GM19467 (cell line): Measurements from ENCODE around the gene EFS.

Experiments
- ATAC-seq: cut with Tn5 transposase; IDR thresholded peaks from one replicate; pipeline ENCODE4 v1.9.1; 2021; ENCODE audit warnings: mild to moderate bottlenecking, moderate library complexity; ENCODE audit not compliant: unreplicated experiment

EFS gene

DNA sequence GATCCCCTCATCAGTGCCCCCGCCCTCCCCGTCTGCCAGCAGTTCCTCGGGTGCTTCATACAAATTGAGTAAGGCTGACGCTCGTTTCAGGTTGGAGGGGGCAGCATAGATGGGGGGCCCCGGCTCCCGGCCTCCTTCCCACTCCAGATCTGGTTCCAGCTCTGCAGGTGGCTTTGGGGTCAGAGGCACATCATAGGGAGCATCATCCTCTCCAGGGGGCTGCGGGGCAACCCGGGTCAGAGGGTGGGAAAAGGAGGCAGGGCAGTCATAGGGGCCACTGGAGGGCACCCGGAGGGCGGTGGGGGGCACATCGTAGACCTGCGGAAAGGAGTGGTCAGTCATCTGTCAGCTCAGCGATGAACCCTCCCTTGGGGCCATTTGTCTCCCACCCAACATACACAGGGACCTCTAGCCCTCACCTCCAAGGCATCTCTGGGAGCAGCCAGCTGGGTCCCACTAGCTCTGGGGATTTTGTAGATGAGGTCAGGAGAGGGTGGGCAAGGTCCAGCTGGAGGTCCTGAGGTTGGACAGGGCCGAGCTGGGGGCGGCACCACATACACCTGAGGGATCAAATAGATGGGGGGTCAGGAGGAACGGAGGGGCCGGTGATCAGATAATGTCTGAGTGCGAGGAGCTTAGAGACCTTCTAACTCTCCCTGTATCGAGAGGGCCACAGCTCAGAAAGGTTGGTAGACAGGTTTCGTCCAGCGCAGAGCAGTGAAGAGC, 5.1 kb downstream of the EFS start:
- no peak for ATAC-seq

GRCh38 chr14:23359167-23359626, 5.8 kb downstream of the EFS start:
- ATAC-seq = no peak

- no peak for ATAC-seq
These were observed 6.3 kb downstream of the EFS start for GRCh38 chr14:23358553-23359166.

DNA sequence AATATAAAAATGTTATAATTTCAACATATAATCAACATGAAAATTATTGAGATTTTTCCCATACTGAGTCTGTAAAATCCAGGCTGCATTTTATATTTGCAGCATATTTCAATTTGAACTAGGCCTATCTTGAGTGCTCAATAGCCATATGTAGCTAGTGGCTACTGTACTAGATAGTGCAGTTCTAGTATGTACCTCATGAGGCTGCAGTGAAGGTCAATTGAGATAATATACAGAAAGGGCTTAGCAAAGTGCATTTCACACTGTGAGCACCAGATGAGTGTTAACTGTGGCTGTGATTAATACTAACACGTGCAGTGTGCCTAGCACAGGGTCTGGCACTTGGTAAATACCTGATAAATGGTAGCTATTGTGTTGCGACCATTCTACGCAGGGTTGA, 6.9 kb downstream of the EFS start:
- ATAC-seq = no peak

DNA sequence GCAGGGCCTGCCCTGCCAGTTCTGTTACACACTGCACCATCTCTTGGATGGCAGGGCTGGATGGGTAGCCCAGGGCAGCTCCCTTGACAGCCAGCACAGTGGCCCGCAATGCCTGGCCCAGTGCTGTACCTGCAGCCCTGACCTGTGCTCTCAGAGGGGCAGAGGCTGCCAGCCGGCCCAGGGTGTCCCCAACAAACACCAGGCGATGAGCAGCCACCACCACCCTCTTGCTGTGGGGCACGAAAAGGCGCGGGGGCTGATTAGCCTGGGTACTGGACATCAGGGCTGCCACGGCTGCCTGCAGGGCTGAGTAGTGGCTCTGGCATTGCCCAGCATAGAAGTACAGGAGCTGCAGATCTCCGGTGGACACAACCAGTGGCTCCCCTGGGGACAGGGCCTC, 7.7 kb downstream of the EFS start:
- ATAC-seq = no peak

DNA sequence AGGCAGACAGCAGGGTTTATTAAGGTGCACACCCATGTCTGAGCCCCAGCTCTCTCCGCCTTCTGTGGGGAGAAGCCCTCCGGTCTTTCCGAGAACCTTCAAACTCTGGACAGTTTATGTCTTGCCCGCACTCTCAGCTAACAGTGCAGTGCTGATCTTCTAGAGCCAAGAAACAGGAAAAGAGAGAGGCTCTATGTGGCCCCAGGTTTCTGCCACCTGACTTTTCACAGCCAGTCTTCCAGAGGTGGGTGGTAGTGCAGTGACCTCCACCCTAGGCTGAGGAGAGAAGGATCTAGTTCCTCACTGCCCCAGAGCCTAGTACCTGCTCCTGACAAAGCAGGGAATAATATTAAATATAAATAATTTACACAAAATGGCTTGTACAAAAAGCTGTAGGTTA, 8.3 kb downstream of the EFS start:
- ATAC-seq = no peak

DNA sequence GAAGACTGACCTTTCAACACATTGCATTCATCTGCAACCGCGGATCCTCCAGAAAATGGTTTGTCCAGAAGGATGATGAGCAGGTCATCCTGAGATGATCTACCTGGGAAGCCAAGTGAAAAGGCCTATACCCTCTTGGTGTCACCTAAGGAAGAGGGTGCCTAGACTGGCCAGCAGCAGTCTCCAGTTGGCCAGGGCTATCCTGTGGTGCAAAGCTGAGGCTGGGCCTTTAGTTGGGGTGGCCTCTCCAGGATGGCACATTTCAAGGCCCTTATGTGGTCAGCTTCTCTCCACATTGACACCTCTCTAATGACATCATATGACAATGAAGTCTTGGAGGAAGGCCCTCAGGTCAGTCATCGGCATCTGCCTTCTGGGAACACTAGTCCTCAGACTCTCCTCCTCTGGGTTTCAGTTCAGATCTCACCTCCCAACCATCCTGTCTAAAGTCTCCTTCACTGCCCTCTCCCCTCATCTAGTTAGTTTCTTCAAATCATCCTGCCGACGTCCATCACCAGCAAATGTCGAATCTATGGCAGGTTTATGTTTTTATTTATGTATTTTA, 9.0 kb downstream of the EFS start:
- no peak for ATAC-seq

DNA sequence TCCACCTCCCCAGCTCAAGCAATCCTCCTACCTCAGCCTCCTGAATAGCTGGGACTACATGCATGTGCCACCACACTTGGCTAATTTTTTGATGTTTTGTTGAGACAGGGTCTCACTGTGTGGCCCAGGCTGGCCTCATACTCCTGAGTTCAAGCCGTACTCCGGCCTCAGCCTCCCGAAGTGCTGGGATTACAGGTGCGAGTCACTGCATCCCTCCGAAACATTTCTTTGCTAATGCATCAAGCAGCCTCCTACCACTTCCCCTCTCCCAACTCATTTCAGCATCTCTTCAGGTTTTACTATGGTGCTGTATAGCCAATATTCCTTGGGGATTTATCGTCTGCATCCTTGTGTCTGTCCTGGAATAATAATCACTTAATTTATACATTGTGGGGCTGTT, 10.0 kb downstream of the EFS start:
- no peak for ATAC-seq

- no peak for ATAC-seq
These were observed 11.6 kb downstream of the EFS start for GRCh38 chr14:23353433-23353780.

DNA sequence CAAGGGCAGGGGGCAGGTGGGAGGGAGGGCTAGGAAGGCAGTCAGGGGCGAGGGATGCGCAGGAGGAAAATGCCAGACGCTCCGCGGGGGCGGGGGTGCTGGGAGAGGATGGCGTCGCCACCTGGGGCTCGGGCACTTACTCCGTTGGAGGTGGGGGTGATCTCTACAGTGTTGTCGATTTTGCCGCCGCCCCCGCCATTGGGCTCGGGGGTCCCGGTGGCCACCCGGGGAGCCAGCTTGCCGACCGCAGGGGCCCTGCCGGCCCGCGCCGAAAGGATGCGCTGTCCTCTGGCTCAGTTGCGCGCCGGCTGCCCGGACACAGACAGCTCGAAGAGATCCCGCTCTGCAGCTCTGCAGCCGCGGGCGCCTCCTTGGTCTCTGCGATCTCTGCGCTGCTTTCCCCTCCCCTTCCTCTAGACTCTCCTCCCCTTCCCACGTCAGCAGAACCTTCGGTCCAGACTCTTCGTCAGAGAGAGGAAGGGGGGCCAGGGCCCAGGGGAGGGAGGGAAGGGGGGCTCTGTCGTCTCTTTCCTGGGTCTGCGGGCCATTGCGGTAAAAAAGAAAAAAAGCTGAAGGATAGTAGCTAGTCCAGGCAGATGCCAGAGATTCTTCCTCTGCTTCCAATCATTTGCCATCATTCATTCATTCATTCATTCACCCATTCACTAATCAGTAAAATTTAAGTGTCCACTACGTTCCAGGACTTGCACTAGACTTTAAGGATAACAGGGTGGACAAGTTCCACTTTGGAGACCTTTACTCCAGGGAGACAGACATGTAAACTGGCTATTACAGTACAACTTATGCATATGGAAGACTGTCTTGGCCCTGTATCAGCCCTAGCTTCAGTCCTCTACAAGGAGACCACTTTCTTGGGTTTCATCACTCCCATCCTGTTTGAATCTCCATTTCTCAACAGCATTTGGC, 12.2 kb downstream of the EFS start, which contains the start of gene SLC22A17:
TSS of gene SLC22A17 (minus strand) at position 382 of the 927 bp plus-strand sequence.
- no peak for ATAC-seq

- ATAC-seq = no peak
These were observed 13.1 kb downstream of the EFS start for GRCh38 chr14:23351681-23352505.

GRCh38 chr14:23349156-23349845, 15.7 kb downstream of the EFS start:
- ATAC-seq = no peak

- no peak for ATAC-seq
These were observed 16.7 kb downstream of the EFS start for GRCh38 chr14:23348297-23348655.

GRCh38 chr14:23347406-23348296, 17.3 kb downstream of the EFS start:
- ATAC-seq = no peak

GRCh38 chr14:23346693-23347405, 18.1 kb downstream of the EFS start:
- no peak for ATAC-seq

DNA sequence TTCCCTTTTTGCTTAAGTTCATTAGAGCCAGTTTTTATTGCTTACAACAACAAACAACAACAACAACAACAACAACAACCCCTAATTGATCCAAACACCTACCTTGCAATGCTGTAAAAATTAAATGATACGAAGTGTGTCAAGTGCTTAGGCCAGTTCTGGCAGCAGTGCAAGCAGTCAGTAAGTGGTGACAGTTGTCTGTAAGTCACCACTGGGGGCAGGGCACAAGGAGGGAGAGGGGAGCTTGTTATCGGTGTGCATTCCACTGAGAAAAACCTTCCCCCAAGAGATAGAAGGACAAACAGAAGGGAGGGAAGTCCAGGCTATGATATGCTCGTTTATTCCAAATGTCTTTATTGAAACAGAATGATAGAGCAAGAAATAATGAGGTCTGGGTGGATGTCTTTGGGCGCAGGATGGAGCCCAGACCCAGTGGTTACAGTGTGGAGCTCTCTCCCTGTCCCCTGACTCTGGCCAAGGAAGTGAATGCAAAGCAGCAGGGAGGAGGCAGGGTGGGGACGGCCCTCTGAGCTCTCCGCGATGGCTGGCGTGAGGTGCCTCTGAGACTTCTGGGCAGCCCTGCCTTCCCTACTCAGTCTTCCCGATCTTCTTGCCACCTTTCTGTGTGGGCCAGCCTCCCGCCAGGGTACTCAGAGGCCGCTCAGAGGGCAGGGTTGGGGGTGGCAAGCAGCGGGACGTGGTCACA, 18.8 kb downstream of the EFS start:
- no peak for ATAC-seq

DNA sequence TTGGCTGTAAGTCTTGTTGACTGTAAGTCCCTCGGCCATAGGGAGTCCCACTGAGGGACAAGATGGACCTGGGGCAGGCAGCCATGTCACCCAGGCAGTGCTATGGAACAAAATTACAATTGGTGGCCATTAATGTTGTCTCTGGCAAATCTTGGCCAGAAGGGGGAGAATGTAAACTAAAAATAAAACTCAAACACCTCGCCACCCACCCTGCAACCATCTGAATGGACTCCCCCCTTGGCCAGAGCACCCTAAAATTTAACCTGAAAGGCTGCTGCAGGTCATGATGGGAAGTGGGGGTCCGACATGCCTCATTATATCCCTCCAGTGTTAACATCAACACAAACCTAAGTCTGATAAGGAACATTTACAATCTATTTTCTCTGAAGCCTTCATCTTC, 20.5 kb downstream of the EFS start:
- no peak for ATAC-seq
